IMR-90 (cell line): Measurements from ENCODE around the gene WNT7A. TPM values are rescaled to one million over a fixed set of nuclear protein-coding genes. Genes with fewer than 3 reads are reported as not detected.

Experiments
- ATAC-seq: fragments of 200-7000 bp; cut with Tn5 transposase; 2 replicates; pipeline ENCODE4 v1.9.1; 2020; ENCODE audit warnings: low read depth, mild to moderate bottlenecking, moderate library complexity
- BruUV-seq: library from RNA; stranded (reverse); fragments of 400-500 nt; replicated peaks from 2 replicates; lab custom pipeline; 2021; lab: Mats Ljungman, UMichigan
- CTCF ChIA-PET: fragments of 300-600 bp; formaldehyde crosslinking; extraction: SDS; loops from one replicate; lab custom pipeline; 2021; ENCODE audit warnings: antibody characterized with exemption; lab: Yijun Ruan, JAX
- POLR2A ChIA-PET: fragments of 300-600 bp; sonication (Branson Sonifier 250); formaldehyde crosslinking; loops from one replicate; lab custom pipeline; 2022; ENCODE audit warnings: antibody characterized with exemption; ENCODE audit not compliant: unreplicated experiment; lab: Charles Lee
- DNase-seq: peaks from one replicate; pipeline ENCODE4 v3.0.0; 2013
- H2AFZ ChIP-seq: replicated peaks from 2 replicates; pipeline ENCODE3; 2013; ENCODE audit warnings: low read length, mild to moderate bottlenecking; ENCODE audit not compliant: poor library complexity
- H2AK5ac ChIP-seq: 2 replicates; pipeline ENCODE4 v1.6.1; 2013; ENCODE audit warnings: low read depth, low read length, inconsistent platforms
- H2AK9ac ChIP-seq: replicated peaks from 2 replicates; pipeline ENCODE3; 2013; ENCODE audit warnings: mild to moderate bottlenecking, low read depth, low read length, moderate library complexity; ENCODE audit not compliant: poor library complexity
- H2BK120ac ChIP-seq: 2 replicates; pipeline ENCODE4 v1.6.1; 2013; ENCODE audit warnings: low read depth, low read length, inconsistent platforms
- H2BK15ac ChIP-seq: 3 replicates; pipeline ENCODE4 v1.6.1; 2013; ENCODE audit warnings: low read depth, low read length, inconsistent platforms
- H2BK20ac ChIP-seq: 2 replicates; pipeline ENCODE4 v1.6.1; 2013; ENCODE audit warnings: low read depth, mild to moderate bottlenecking, inconsistent platforms, low read length, moderate library complexity
- H2BK5ac ChIP-seq: 2 replicates; pipeline ENCODE4 v1.6.1; 2013; ENCODE audit warnings: mild to moderate bottlenecking, low read depth, low read length, inconsistent platforms; ENCODE audit not compliant: poor library complexity, severe bottlenecking
- H3K14ac ChIP-seq: replicated peaks from 2 replicates; pipeline ENCODE4 v1.6.1; 2013; ENCODE audit warnings: low read depth, low read length, inconsistent platforms
- H3K18ac ChIP-seq: 2 replicates; pipeline ENCODE4 v1.6.1; 2013; ENCODE audit warnings: low read depth, low read length, control low read depth
- H3K23ac ChIP-seq: 2 replicates; pipeline ENCODE4 v1.6.1; 2013; ENCODE audit warnings: low read depth, low read length, inconsistent platforms
- H3K27ac ChIP-seq: 2 replicates; pipeline ENCODE4 v1.5.1; 2013; ENCODE audit warnings: mild to moderate bottlenecking, control low read depth, low read length; ENCODE audit not compliant: insufficient read depth
- H3K27me3 ChIP-seq: 2 replicates; pipeline ENCODE4 v1.6.1; 2013; ENCODE audit warnings: low read length; ENCODE audit not compliant: control insufficient read depth, insufficient read depth
- H3K36me3 ChIP-seq: 2 replicates; pipeline ENCODE4 v1.6.1; 2013; ENCODE audit warnings: low read length, mixed read lengths; ENCODE audit not compliant: control insufficient read depth, insufficient read depth
- H3K4ac ChIP-seq: 2 replicates; pipeline ENCODE4 v1.6.1; 2013; ENCODE audit warnings: low read depth, low read length, inconsistent platforms
- H3K4me1 ChIP-seq: 2 replicates; pipeline ENCODE4 v1.6.1; 2013; ENCODE audit warnings: low read length, mixed read lengths; ENCODE audit not compliant: control insufficient read depth, insufficient read depth
- H3K4me2 ChIP-seq: 2 replicates; pipeline ENCODE4 v1.6.1; 2013; ENCODE audit warnings: low read depth, mild to moderate bottlenecking, control low read depth, low read length, moderate library complexity
- H3K4me3 ChIP-seq: 2 replicates; pipeline ENCODE4 v1.5.1; 2013; ENCODE audit warnings: low read depth, mild to moderate bottlenecking, control low read depth, low read length, moderate library complexity; ENCODE audit not compliant: insufficient read depth
- H3K56ac ChIP-seq: 2 replicates; pipeline ENCODE4 v1.6.1; 2013; ENCODE audit warnings: low read length, inconsistent platforms; ENCODE audit not compliant: insufficient read depth; ENCODE audit errors: extremely low read depth
- H3K79me1 ChIP-seq, 2 experiments: 2 replicates each; pipeline ENCODE4 v1.6.1; 2013; ENCODE audit warnings: low read length in 2 of 2, inconsistent platforms in 1 of 2, low read depth in 1 of 2
- H3K9ac ChIP-seq: 2 replicates; pipeline ENCODE4 v1.6.1; 2013; ENCODE audit warnings: low read depth, low read length, control low read depth
- H3K9me1 ChIP-seq: 2 replicates; pipeline ENCODE4 v1.6.1; 2013; ENCODE audit warnings: low read length, inconsistent platforms; ENCODE audit not compliant: insufficient read depth
- H3K9me3 ChIP-seq: 2 replicates; pipeline ENCODE4 v1.6.1; 2013; ENCODE audit warnings: low read length; ENCODE audit not compliant: control insufficient read depth, insufficient read depth
- H4K20me1 ChIP-seq: 2 replicates; pipeline ENCODE4 v1.6.1; 2013; ENCODE audit warnings: low read length, inconsistent platforms; ENCODE audit not compliant: insufficient read depth
- H4K5ac ChIP-seq: 2 replicates; pipeline ENCODE4 v1.6.1; 2013; ENCODE audit warnings: mild to moderate bottlenecking, low read depth, low read length, control low read depth
- H4K8ac ChIP-seq, 2 experiments: 2 replicates each; pipeline ENCODE4 v1.6.1; 2013; ENCODE audit warnings: low read depth in 2 of 2, low read length in 2 of 2, control low read depth in 1 of 2, inconsistent platforms in 1 of 2
- H4K91ac ChIP-seq: 2 replicates; pipeline ENCODE4 v1.6.1; 2013; ENCODE audit warnings: low read depth, low read length, inconsistent platforms; ENCODE audit not compliant: insufficient read depth
- BHLHE40 ChIP-seq: fragments of 150-350 bp; IDR thresholded peaks from 2 replicates; pipeline ENCODE4 v1.6.1; 2016; ENCODE audit warnings: mild to moderate bottlenecking, low read depth, low read length
- CTCF ChIP-seq: conservative IDR thresholded peaks from 2 replicates; pipeline ENCODE4 v1.5.1; 2012; ENCODE audit warnings: mild to moderate bottlenecking, low read depth, low read length, improper control_type of control experiment
- FOS ChIP-seq: fragments of 150-350 bp; IDR thresholded peaks from 2 replicates; pipeline ENCODE4 v1.6.1; 2016; ENCODE audit warnings: low read depth, low read length
- MXI1 ChIP-seq: IDR thresholded peaks from 2 replicates; pipeline ENCODE4 v1.6.1; 2012; ENCODE audit warnings: low read depth, mild to moderate bottlenecking, low read length, moderate library complexity, borderline replicate concordance
- NFE2L2 ChIP-seq: fragments of 150-350 bp; IDR thresholded peaks from 2 replicates; pipeline ENCODE4 v1.6.1; 2016; ENCODE audit warnings: low read depth, mild to moderate bottlenecking, low read length
- POLR2A ChIP-seq: IDR thresholded peaks from 2 replicates; pipeline ENCODE4 v1.6.1; 2012; ENCODE audit warnings: mild to moderate bottlenecking, low read depth, low read length
- RAD21 ChIP-seq: IDR thresholded peaks from 2 replicates; pipeline ENCODE4 v1.6.1; 2012; ENCODE audit warnings: low read length, improper control_type of control experiment
- WGBS, 2 experiments: methylation state at CpG; one replicate each; pipeline versions ENCODE4 v1.1.5 to v1.1.7; 2013; ENCODE audit warnings: missing lambda C conversion rate in 2 of 2; ENCODE audit not compliant: insufficient read length in 1 of 2; ENCODE audit errors: extremely low coverage in 2 of 2; 5-methylcytosine and 5-hydroxymethylcytosine counted together
- dilution Hi-C: fragments of 300-500 bp; cut with HindIII; formaldehyde crosslinking; loops from one replicate; pipeline ENCODE4 v1.14.3; 2018; ENCODE audit warnings: low sequenced_read_pairs; ENCODE audit not compliant: unreplicated experiment
- in situ Hi-C: fragments of 300-500 bp; cut with MboI; formaldehyde crosslinking; loops from 3 replicates; pipeline ENCODE4 v1.14.3; 2019; ENCODE audit warnings: low sequenced_read_pairs, inconsistent platforms, mixed read lengths
- intact Hi-C: fragments of 100-400 bp; cut with micrococcal nuclease; formaldehyde crosslinking; loops from 2 replicates; pipeline ENCODE4 v1.10.0; 2022
- polyA plus RNA-seq, 3 experiments: library from polyadenylated mRNA; depleted of rRNA; stranded (reverse); fragments of >200 nt; gene quantifications; 2 replicates each; pipeline ENCODE4 v1.2.3, GENCODE V29; 2012; ENCODE audit warnings: low replicate concordance in 1 of 3
- total RNA-seq: library from RNA; depleted of rRNA; stranded (reverse); fragments of >200 nt; gene quantifications from 2 replicates; pipeline ENCODE4 v1.2.3, GENCODE V29; 2012

The WNT7A gene
- total and polyA plus RNA-seq, 2 of the 4 experiments (the other 2 are of a cell fraction), result not detected

GRCh38 chr3:13856006-13856405 lies 23.9 kb downstream of the WNT7A start:
- Histone ChIP-seq H3K4me3 (no peak overlapping the region), H2AK9ac (peak overlapping the region; percentile 42), H3K18ac (no peak overlapping the region), H4K5ac (no peak overlapping the region), H3K14ac (no peak overlapping the region), H3K56ac (no peak overlapping the region), H3K4ac (no peak overlapping the region), H4K8ac (no peak overlapping the region), H3K36me3 (no peaks in the 10 kb centered on the region), H3K79me1 (no peaks in the 10 kb centered on the region), H2BK5ac (no peak overlapping the region), H4K20me1 (no peaks in the 10 kb centered on the region), H3K23ac (no peak overlapping the region), H2AFZ (no peak overlapping the region), H3K4me2 (no peak overlapping the region), H3K9ac (no peak overlapping the region), H3K4me1 (no peaks in the 10 kb centered on the region), H3K27me3 (no peaks in the 10 kb centered on the region), H2BK15ac (no peak overlapping the region), H2AK5ac (no peak overlapping the region), H4K91ac (no peak overlapping the region), H2BK120ac (no peak overlapping the region), H2BK20ac (no peak overlapping the region), H3K27ac (no peak overlapping the region), H3K9me1 (no peaks in the 10 kb centered on the region), H3K9me3 (no peaks in the 10 kb centered on the region)
- no peak for TF ChIP-seq NFE2L2
- no peak for TF ChIP-seq POLR2A
- no peak for TF ChIP-seq MXI1
- no peak for TF ChIP-seq BHLHE40
- no peak for TF ChIP-seq FOS
- no peak for TF ChIP-seq CTCF
- TF ChIP-seq RAD21, result no peak
- dilution Hi-C loops (no loop called here), in situ Hi-C loops (no loop called here), intact Hi-C loops (no loop called here)
- DNase-seq (no peak), ATAC-seq (no peak)
- POLR2A ChIA-PET, result no interaction called here
- CTCF ChIA-PET, result no interaction called here
- BruUV-seq, result no TSS peak
- WGBS, 2 experiments, result 56% methylated on average over 6 of the region's 7 CpGs; no CpG with 5 or more reads in 1 of the 2 experiments
